RCC 7860 (cell line): ENCODE data around the gene EDIL3.

ENCODE experiments used
- DNase-seq: peaks from one replicate; pipeline ENCODE4 v3.0.0-alpha.2; 2015; ENCODE audit warnings: low spot score
- FAIRE-seq: peaks from 2 replicates; lab custom pipeline; 2012; peaks lifted over from hg19 to GRCh38; lab: Jason Lieb, UNC

Gene EDIL3

GRCh38 chr5:83983852-83984251, 400.8 kb downstream of the EDIL3 start:
- FAIRE-seq (no peak), DNase-seq (no peak)

- DNase-seq (no peak), FAIRE-seq (no peak)
Observed at GRCh38 chr5:83973925-83974815, 410.5 kb downstream of the EDIL3 start.

GRCh38 chr5:83972909-83973308, 411.8 kb downstream of the EDIL3 start:
- FAIRE-seq (no peak), DNase-seq (no peak)

- FAIRE-seq: no peak
- peak; percentile 10 for DNase-seq
Observed at GRCh38 chr5:83972236-83972635, 412.4 kb downstream of the EDIL3 start.

DNA sequence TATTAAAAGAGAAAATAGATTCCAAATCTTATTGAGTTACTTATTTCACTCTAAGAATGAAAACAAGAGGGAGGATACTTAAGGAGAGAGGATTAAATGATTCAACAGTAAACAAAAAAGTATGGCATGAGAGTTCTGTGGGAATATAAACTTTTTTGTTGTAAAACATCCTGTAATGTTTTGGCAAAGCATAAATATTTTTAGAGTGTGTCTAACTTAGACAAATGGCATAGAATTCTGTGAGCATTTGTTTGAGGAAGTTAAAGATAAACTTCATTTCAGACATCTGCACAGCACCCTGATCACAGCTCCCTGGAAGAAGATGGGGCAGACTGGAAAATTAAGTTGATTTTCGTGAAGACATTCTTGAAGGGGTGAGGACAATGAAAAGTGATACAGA, 417.3 kb downstream of the EDIL3 start:
- DNase-seq: no peak
- no peak for FAIRE-seq

DNA sequence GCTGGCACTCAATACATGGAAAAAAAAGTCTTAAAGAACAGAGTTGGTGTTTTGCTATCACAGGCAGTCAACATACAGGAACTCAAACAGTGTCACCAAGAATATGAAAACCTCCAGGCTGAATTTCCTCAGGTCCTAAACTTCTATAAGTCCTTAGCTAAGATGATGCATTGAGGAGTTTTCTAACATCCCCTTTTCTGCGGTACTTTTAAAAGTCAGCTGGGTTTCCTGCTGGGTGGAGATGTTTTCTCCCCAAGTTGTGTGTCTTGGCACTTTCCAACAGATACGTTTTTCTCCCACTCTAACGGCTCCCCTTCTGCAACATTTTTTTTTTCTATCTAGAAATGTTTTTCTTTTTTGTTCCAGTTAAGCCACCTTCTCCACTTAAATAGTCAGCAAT, 419.2 kb downstream of the EDIL3 start:
- FAIRE-seq (no peak), DNase-seq (no peak)

GRCh38 chr5:83964271-83964670, 420.4 kb downstream of the EDIL3 start:
- FAIRE-seq (no peak), DNase-seq (peak; percentile 28)

DNA sequence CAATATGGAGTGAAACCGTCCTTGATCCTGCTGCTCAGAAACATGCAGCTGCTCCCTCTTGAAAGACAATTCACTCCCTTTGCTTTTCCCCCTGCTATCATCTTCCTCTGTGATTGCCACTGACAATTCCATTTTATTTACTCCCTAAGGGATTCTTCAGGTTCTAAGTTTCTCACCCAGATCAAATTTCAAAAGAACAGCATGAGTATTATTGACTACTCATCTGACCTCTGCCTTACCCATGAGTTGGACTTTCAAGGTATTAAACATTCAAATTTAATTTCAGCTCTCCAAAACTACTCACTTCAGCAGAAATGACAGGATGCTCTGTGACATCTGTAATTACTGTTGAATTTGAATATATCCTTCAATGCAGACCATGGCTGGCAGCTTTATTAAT, 427.5 kb downstream of the EDIL3 start:
- FAIRE-seq (no peak), DNase-seq (no peak)

- FAIRE-seq: no peak
- DNase-seq: no peak
Observed at GRCh38 chr5:83956386-83956785, 428.3 kb downstream of the EDIL3 start.

DNA sequence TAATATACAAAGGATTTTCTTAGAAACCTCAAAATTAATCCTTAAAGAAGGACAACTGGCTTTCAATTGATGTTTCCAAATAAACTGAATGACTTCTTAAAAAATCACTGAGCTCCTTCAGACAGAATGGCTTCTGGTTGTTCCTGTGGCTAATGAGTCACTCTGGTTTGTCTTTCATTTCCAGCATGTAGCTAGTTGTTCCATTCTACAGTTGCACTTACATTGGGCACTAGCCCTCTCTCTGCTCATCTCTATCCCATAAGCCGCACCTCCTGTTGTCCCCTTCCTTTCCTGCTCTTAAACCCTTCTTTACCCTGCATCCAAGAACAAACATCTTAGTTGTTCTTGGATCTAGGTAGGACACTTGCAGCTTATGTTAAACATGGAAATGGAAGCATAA, 428.8 kb downstream of the EDIL3 start:
- peak; percentile 60 for FAIRE-seq
- peak; percentile 8 for DNase-seq

GRCh38 chr5:83947763-83948162, 436.9 kb downstream of the EDIL3 start:
- DNase-seq (no peak), FAIRE-seq (no peak)

- DNase-seq (no peak), FAIRE-seq (no peak)
Observed at GRCh38 chr5:83946516-83946915, 438.2 kb downstream of the EDIL3 start.

GRCh38 chr5:83942155-83942554, 442.5 kb downstream of the EDIL3 start:
- FAIRE-seq (no peak), DNase-seq (no peak)

- FAIRE-seq (no peak), DNase-seq (no peak)
Observed at GRCh38 chr5:83937837-83938236, 446.8 kb downstream of the EDIL3 start.

- FAIRE-seq (no peak), DNase-seq (no peak)
Observed at GRCh38 chr5:83931969-83932368, 452.7 kb downstream of the EDIL3 start.

- DNase-seq: peak; percentile 27
- no peak for FAIRE-seq
Observed at GRCh38 chr5:83927140-83927733, 457.4 kb downstream of the EDIL3 start.

GRCh38 chr5:83925955-83926337, 458.7 kb downstream of the EDIL3 start:
- FAIRE-seq: no peak
- DNase-seq: no peak

DNA sequence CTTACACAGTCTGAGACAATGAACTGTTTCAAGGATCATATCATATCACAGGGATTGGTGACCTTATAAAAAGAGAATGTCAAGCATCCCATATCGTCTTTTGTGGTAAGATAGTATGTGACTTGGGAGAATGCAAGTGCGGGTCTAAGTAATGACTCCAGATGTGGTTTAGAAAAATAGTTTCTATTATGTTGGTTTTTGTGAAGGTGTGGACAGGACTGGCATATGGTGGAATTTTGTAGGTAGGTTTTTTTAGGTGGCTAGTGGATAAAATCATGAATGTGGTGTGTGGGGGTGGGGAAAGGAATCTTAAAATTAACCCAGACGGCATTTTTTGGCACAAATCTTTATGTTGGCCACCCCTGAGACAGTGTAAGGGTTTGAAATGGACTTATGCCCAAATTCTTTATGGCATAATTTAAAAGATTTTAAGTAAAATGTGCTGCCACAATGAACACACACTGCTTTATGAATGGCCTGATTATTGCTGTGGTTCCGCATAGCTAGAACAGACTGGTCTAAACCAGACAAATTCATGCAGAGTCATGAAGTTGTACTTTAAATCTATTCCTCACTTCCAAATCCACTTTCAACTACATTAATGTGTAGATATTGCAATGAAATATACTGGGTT, 459.2 kb downstream of the EDIL3 start:
- DNase-seq (peak; percentile 94), FAIRE-seq (peak; percentile 95)

DNA sequence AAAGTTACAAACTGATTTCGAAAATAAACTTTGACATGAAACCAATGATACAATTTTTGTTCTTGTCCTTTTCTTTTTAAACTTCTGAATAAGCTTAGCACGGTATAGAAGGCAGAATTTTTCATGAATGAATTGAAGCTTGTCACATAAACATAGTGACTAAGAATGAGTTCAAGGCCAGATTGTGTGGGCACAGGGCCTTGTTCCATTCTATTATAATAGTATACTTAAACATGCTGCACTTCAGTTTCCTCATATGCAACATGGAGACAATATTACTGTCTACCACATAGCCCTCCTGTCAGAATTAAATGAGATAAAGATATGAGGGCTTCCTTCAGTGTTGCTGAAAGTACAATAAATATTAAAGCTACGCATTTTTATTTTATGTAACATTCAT, 459.8 kb downstream of the EDIL3 start:
- FAIRE-seq: no peak
- peak; percentile 64 for DNase-seq

DNA sequence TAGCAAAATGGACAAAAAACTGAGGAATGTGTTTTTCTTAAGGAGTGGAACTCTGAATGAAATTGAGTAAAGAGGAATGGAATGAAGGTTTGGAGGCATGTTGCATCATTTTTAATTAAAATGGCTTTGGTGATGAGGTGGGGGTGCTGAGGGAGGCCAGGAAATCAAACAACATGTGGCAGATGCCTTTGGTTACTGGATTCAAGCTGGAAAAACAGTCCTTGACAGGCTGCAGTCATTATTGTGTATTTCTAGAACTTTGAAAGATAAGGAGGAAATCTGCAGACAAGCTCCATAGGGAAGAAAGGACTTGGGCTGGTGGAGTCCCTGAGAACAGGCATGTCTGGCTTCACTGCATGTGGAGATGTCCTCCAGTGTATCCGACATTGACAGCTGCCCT, 460.5 kb downstream of the EDIL3 start:
- DNase-seq (no peak), FAIRE-seq (no peak)

- FAIRE-seq (no peak), DNase-seq (no peak)
Observed at GRCh38 chr5:83922699-83923098, 462.0 kb downstream of the EDIL3 start.

DNA sequence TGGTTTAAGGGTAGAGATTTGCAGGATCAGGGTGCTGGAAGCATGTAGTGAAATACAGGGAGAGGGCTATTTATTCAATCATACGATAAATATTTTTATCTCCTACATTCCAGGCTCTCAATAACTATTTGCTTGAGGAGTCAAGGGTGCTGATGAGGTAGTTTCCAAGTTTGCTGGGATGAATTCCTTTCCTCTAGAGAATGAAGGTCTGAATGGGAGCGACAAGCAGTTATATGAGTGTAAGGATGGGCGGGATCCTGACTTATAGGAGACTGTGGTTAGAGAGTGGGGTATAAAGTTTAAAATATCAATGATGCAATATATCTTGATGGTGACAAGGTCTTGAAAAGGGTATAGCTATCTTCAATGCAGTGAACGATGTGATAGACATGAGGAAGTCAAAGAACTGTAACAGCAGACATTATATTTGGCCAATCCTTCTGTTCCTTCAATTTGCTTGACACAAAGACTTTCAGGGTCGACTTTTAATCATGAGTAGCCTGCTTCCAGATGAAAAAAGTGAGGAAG, 462.9 kb downstream of the EDIL3 start:
- FAIRE-seq (no peak), DNase-seq (no peak)
